Testis (tissue), 3 donors: ENCODE measurements around the gene MAP2K5. TPM values are rescaled to one million over a fixed set of nuclear protein-coding genes. Genes with fewer than 3 reads are reported as not detected.

ENCODE experiments used
- DNase-seq: peaks from one replicate; pipeline ENCODE4 v3.0.0-alpha.2; 2019
- H3K27ac ChIP-seq, 2 donors: fragments of 200-600 bp; sonication (generic); one replicate each; pipeline ENCODE4 v1.5.1; 2019
- H3K27me3 ChIP-seq: fragments of 200-600 bp; sonication (generic); one replicate; pipeline ENCODE4 v1.5.1; 2019
- H3K36me3 ChIP-seq: fragments of 200-600 bp; sonication (generic); one replicate; pipeline ENCODE4 v1.5.1; 2017; ENCODE audit warnings: low read depth; ENCODE audit errors: missing control alignments
- H3K4me1 ChIP-seq: fragments of 200-600 bp; sonication (generic); one replicate; pipeline ENCODE4 v1.5.1; 2019
- H3K4me3 ChIP-seq, 2 donors: fragments of 200-600 bp; sonication (generic); one replicate each; pipeline ENCODE4 v1.5.1; 2017 to 2019
- H3K9me3 ChIP-seq: fragments of 200-600 bp; sonication (generic); one replicate; pipeline ENCODE4 v1.5.1; 2017
- CTCF ChIP-seq, 3 experiments: fragments of 450-650 bp in 2 of 3; fragments of 200-600 bp in 1 of 3; sonication (generic) in 1 of 3; IDR thresholded peaks; one replicate each; pipeline ENCODE4 v1.5.1; 2016 to 2019; ENCODE audit warnings: antibody characterized with exemption in 3 of 3, mild to moderate bottlenecking in 2 of 3, moderate library complexity in 1 of 3
- POLR2A ChIP-seq: fragments of 450-650 bp; IDR thresholded peaks from one replicate; pipeline ENCODE4 v1.6.1; 2017; ENCODE audit warnings: antibody characterized with exemption, mild to moderate bottlenecking, moderate library complexity
- WGBS, 2 donors: methylation state at CpG; one replicate each; pipeline ENCODE4 v1.1.5; 2018; 5-methylcytosine and 5-hydroxymethylcytosine counted together
- intact Hi-C: fragments of 100-400 bp; cut with DNase I; formaldehyde crosslinking; loops from one replicate; pipeline ENCODE4 v1.15.1; 2023; ENCODE audit warnings: low total_unique reads
- polyA plus RNA-seq: library from polyadenylated mRNA; stranded (reverse); fragments of 350-450 nt; fragmentation: Illumina TruSeq; extraction: RNeasy Lipid Tissue Mini Kit (QIAGEN cat#74804); gene quantifications from one replicate; pipeline ENCODE4 v1.2.3, GENCODE V29; 2014; ENCODE audit warnings: low read depth, low replicate concordance; ENCODE audit not compliant: insufficient read depth
- total RNA-seq, 2 donors: library from RNA; depleted of rRNA; stranded (reverse); fragments of >200 nt; gene quantifications; one replicate each; pipeline ENCODE4 v1.2.3, GENCODE V29; 2016

Gene MAP2K5
- total and polyA plus RNA-seq, 3 donors from 2014 or later: 28.0 to 34.3 (median 31.2) TPM

GRCh38 chr15:67559576-67559975 is 17.1 kb downstream of the MAP2K5 start:
- WGBS, 2 donors: 93 to 96% methylated on average over 2 of the region's 2 CpGs
- Histone ChIP-seq H3K4me3 (no peak overlapping the region), H3K36me3 (no peaks in the 10 kb centered on the region), H3K9me3 (no peaks in the 10 kb centered on the region), H3K4me1 (no peaks in the 10 kb centered on the region), H3K27ac (no peak overlapping the region), H3K27me3 (no peaks in the 10 kb centered on the region)
- intact Hi-C loops: no loop called here
- TF ChIP-seq CTCF (IDR thresholded peaks at IDR 0.05) (no peak), POLR2A (no peak)
- DNase-seq: no peak

GRCh38 chr15:67560320-67560719 is 17.8 kb downstream of the MAP2K5 start:
- 84 to 86% methylated on average over 1 of the region's 1 CpG for WGBS, 2 donors
- Histone ChIP-seq H3K4me1 (no peaks in the 10 kb centered on the region), H3K4me3 (no peak overlapping the region), H3K9me3 (no peaks in the 10 kb centered on the region), H3K27ac (no peak overlapping the region), H3K27me3 (no peaks in the 10 kb centered on the region), H3K36me3 (no peaks in the 10 kb centered on the region)
- TF ChIP-seq POLR2A (no peak), CTCF (IDR thresholded peaks at IDR 0.05) (no peak)
- DNase-seq: no peak
- intact Hi-C loops: no loop called here

- no peak for TF ChIP-seq CTCF (IDR thresholded peaks at IDR 0.05)
- no peak for TF ChIP-seq POLR2A
- no peak for DNase-seq
- H3K4me1 ChIP-seq: no peaks in the 10 kb centered on the region
- no peaks in the 10 kb centered on the region for H3K36me3 ChIP-seq
- no peaks in the 10 kb centered on the region for H3K27me3 ChIP-seq
- intact Hi-C loops: no loop called here
- no peak overlapping the region for H3K4me3 ChIP-seq
- no peak overlapping the region for H3K27ac ChIP-seq
- WGBS, 2 donors: 90 to 95% methylated on average over 5 of the region's 5 CpGs
- H3K9me3 ChIP-seq: no peaks in the 10 kb centered on the region
Measured at GRCh38 chr15:67563092-67563491, 20.6 kb downstream of the MAP2K5 start.

- Histone ChIP-seq H3K4me1 (no peaks in the 10 kb centered on the region), H3K36me3 (no peaks in the 10 kb centered on the region), H3K9me3 (no peaks in the 10 kb centered on the region), H3K27me3 (no peaks in the 10 kb centered on the region), H3K27ac (no peak overlapping the region), H3K4me3 (no peak overlapping the region)
- no peak for DNase-seq
- WGBS, 2 donors: 87 to 91% methylated on average over 2 of the region's 2 CpGs
- TF ChIP-seq POLR2A (no peak), CTCF (IDR thresholded peaks at IDR 0.05) (no peak)
- intact Hi-C loops: no loop called here
Measured at GRCh38 chr15:67564021-67564967, 21.8 kb downstream of the MAP2K5 start.

- no peak overlapping the region for H3K4me3 ChIP-seq
- no peaks in the 10 kb centered on the region for H3K9me3 ChIP-seq
- no peaks in the 10 kb centered on the region for H3K27me3 ChIP-seq
- TF ChIP-seq CTCF (IDR thresholded peaks at IDR 0.05): no peak
- TF ChIP-seq POLR2A: no peak
- H3K4me1 ChIP-seq: no peaks in the 10 kb centered on the region
- WGBS, 2 donors: 87 to 97% methylated on average over 3 of the region's 3 CpGs
- no peaks in the 10 kb centered on the region for H3K36me3 ChIP-seq
- no peak for DNase-seq
- H3K27ac ChIP-seq: no peak overlapping the region
- intact Hi-C loops: no loop called here
Measured at GRCh38 chr15:67564968-67565345, 22.5 kb downstream of the MAP2K5 start.
